Spleen (tissue), 7 donors: ENCODE measurements around the gene DCAF6.

Source experiments
- POLR2AphosphoS5 ChIP-seq, 3 donors: sonication (generic); formaldehyde crosslinking; IDR thresholded peaks; one replicate each; pipeline ENCODE4 v1.5.1; 2017; ENCODE audit warnings: antibody characterized with exemption in 3 of 3
- TF ChIP-seq, protein P1 (sequence below), 11 experiments: fragments of 200-600 bp in 7 of 11; fragments of 450-650 bp in 4 of 11; sonication (generic) in 4 of 11; IDR thresholded peaks in 8 of 11; conservative IDR thresholded peaks in 3 of 11; 1 replicate in 7 of 11; 2 replicates in 4 of 11; pipeline versions ENCODE4 v1.4.0 to v1.8.0; 2016 to 2021; ENCODE audit warnings: antibody characterized with exemption in 11 of 11, inconsistent platforms in 4 of 11, mild to moderate bottlenecking in 1 of 11
- donor health status: DM: no; HTN: no; CAD: no; lungs with moderate emphysema.
- donor health status: DM: no; HTN: no; CAD: no.
- donor health status: DM: no; HTN: no; CAD: no.

GRCh38 chr1:168087696-168088095 is 151.2 kb downstream of the DCAF6 start:
- TF ChIP-seq, protein P1, sequence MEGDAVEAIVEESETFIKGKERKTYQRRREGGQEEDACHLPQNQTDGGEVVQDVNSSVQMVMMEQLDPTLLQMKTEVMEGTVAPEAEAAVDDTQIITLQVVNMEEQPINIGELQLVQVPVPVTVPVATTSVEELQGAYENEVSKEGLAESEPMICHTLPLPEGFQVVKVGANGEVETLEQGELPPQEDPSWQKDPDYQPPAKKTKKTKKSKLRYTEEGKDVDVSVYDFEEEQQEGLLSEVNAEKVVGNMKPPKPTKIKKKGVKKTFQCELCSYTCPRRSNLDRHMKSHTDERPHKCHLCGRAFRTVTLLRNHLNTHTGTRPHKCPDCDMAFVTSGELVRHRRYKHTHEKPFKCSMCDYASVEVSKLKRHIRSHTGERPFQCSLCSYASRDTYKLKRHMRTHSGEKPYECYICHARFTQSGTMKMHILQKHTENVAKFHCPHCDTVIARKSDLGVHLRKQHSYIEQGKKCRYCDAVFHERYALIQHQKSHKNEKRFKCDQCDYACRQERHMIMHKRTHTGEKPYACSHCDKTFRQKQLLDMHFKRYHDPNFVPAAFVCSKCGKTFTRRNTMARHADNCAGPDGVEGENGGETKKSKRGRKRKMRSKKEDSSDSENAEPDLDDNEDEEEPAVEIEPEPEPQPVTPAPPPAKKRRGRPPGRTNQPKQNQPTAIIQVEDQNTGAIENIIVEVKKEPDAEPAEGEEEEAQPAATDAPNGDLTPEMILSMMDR (IDR thresholded peaks at IDR 0.05 in 8 of 11, conservative IDR thresholded peaks at IDR 0.05 in 3 of 11) = no peak
- no peak for TF ChIP-seq POLR2AphosphoS5 (IDR thresholded peaks at IDR 0.05)
